ENCODE data around the gene PLA2G2D. TPM values are rescaled to one million over a fixed set of nuclear protein-coding genes. Genes with fewer than 3 reads are reported as not detected.

Gene PLA2G2D, protein sequence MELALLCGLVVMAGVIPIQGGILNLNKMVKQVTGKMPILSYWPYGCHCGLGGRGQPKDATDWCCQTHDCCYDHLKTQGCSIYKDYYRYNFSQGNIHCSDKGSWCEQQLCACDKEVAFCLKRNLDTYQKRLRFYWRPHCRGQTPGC
- total RNA-seq: not detected in 2 replicates

DNA sequence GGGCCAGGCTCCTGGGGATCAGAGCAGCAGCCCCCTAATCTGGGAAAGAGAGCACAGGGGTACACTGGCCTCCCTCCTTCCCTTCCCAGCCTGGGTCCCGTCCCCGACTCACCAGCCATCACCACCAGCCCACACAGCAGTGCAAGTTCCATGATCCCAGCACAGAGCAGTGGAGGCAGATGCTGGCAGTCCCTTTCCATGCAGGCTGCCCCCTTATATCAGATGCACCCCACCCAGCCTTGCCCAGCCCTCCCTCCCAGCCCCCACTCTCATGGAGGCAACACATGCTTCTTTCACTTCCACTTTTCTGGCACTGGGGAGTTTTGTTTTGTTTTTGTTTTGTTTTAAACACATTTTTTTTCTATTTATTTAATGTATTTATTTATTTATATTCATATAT lies at the start of gene PLA2G2D:
Gene PLA2G2D, minus strand, starts transcription at position 190 of the 400 bp plus-strand sequence. Its CDS starts 38 bp downstream, at position 152.

DNA sequence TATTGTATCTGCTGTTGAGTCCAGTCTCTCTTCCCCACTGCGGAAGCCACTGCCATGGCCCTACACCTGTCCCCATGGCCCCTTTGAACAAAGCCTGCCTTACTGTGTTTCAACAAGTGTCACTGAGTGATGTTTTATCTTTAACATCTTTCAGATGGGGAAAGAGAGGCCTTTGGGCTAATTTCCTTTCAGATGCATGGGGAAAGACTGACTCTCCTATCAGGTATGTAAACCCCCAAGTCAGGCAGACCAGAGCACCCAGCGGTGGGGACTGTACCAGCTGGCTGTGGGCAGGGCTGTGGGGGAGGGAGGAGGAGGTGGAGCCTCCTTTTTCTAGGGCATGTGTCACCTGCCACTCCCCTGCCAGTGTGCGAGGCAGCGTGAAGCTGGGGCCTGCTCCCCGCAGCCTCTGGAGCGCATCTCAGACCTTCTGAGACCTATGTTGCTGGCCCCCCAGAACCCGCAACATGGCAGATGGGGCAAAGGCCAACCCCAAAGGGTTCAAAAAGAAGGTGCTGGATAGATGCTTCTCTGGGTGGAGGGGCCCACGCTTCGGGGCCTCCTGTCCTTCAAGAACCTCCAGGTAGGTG lies 19.7 kb upstream of the PLA2G2D start, which contains the start of gene PLA2G2F:
Gene PLA2G2F, plus strand, starts transcription at position 363 of the 590 bp plus-strand sequence. Its CDS starts 105 bp downstream, at position 468.

DNA sequence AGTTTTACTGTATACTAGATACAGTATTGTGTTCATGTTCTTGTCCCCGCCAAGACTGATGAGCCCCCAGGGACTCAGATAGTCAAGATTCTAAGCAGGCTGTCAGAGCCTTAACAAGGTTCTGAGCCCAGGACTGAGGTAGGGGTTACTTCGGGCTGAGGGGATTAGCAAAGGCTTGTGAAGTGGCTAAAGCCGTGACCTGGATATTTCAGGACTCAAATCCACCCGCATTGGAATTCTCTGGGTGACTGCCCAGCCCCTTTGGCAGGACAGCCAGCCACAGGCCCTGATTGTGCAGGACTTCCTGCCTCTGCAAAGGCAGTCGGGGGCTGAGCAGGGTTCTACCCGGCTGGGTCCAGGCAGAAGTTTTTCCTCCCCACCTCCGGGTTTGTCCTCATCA lies 49.5 kb downstream of the PLA2G2D start, which contains the start of gene PLA2G5:
Gene PLA2G5, plus strand, starts transcription at position 321 of the 400 bp plus-strand sequence. CDS start 14,637 bp downstream, outside the sequence.

Other genes with a start within 250 kb of the PLA2G2D start
- 5.1 and 7.7 TPM in 2 replicates for gene OTUD3, start 237.1 kb downstream of the PLA2G2D start, total RNA-seq
- gene PLA2G2E, start 195.9 kb downstream of the PLA2G2D start, total RNA-seq: not detected in 2 replicates
- not detected in 2 replicates for gene PLA2G2A, start 139.9 kb downstream of the PLA2G2D start, total RNA-seq
- 0.36 and 0.52 TPM in 2 replicates for gene PLA2G5, start 49.3 kb downstream of the PLA2G2D start, total RNA-seq
- not detected in 2 replicates for gene PLA2G2F, start 19.8 kb upstream of the PLA2G2D start, total RNA-seq
- not detected in 2 replicates for gene UBXN10, start 66.6 kb upstream of the PLA2G2D start, total RNA-seq
- gene PLA2G2C, start 67.0 kb upstream of the PLA2G2D start, total RNA-seq: not detected in 2 replicates
- not detected in 2 replicates for gene VWA5B1, start 171.3 kb upstream of the PLA2G2D start, total RNA-seq

Data from smooth muscle cell of the pulmonary artery (primary cell).